ENCODE data around the gene FXYD4.
"Not testable (repeated sequence)": the region's sequence is repeated elsewhere in the genome, so short reads cannot be mapped to it uniquely, and the experiment has no call there.

The FXYD4 gene, protein sequence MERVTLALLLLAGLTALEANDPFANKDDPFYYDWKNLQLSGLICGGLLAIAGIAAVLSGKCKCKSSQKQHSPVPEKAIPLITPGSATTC

DNA sequence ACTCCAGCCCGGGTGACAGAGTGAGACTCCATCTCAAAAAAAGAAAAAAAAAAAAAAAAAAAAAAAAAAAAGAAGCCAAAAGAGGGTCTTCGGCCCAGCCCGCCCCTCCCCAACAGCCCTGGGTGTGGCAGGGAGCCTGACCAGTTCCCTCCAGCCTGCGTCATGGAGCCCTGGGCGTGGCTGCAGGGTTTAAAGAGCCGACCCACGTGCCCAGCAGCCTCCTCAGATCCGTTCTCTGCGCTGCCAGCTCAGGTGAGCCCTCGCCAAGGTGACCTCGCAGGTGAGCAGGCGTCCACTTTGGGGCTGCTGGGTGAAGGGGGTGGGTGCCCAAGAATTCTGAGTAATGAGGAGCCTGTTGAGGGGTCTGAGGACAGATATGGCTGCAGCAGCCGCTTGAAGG, at the start of gene FXYD4:
TSS of gene FXYD4 (plus strand) at position 219 of the 400 bp plus-strand sequence. CDS start 2,111 bp downstream, outside the sequence.
- no peak for DNase-seq

DNA sequence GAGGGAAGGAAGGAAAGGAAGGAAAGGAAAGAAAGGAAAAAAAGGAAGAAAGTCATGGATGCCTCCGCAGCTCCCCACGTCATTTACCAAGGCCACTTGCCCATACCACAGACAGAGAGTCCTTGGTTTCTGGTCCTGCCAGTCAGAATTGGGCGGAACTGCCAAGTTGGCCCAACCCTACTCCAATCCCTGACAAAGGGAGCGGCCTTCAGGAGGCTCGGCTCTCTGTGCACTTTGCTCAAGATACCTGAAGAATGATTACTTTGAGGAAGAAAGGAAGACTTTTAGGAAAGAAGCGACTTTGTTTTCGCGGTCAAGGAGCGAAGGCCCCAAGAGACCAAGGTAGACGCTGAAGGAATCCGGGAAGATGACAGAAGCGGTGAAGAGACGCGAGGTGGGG, 49.1 kb upstream of the FXYD4 start:
- DNase-seq = no peak

DNA sequence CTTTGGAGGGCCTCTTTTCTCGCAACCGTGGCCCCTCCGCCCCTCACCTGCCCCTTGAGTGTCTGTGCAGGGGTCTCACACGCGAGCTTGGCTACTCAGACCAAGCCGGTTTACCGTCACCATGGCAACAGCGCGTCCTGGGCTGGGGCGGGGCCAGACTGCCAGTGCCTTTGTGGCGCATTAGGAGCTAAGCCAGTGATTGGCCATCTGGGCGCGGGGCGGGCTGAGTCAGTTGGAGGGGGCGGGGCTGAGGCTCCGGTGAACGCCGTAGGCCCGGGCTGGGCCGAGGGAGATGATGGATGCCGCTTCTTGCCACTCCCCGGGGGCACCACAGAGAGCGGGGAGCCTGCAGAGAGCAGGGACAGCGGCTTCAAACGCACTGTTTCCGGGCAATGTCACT, 48.7 kb upstream of the FXYD4 start:
- peak; percentile 63 for DNase-seq

DNA sequence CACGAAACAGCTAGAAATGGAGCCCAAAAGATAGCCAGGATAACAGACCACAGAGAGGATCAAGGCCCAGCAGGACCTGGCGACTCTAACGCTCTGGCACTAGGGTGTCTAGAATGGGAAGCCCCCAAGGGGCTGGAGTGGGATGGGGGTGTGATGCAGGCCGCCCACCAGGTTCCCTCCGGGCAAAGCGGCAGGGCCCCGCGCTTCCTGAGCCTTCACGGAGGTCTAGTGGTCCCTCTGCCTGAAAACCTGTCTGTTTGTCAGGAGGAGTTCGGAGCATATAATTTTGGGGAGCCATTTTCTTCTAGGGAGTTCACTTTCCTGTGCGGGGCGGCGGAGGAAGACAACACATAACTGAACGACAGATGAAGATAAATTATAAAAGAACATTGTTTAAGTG, 48.2 kb upstream of the FXYD4 start:
- no peak for DNase-seq

DNA sequence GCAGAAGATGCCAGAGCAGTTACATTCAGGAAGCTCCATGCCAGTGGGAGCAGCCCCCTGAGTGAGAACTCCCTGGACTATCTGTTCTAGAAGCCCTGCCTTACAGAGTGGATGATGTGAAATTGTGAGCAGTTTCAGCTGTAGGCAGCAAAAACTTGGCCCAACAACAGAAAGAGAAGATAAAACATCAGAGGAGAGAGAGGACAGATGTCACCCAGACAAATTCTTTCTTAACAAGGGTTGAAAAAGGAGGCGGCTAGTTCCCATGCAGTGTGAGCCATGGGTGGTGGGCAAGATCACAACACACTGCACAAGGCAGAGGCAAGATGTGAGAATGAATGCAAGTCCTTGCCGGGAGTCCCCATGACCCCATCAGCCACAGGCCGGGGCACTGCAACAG, 46.6 kb upstream of the FXYD4 start:
- no peak for DNase-seq

DNA sequence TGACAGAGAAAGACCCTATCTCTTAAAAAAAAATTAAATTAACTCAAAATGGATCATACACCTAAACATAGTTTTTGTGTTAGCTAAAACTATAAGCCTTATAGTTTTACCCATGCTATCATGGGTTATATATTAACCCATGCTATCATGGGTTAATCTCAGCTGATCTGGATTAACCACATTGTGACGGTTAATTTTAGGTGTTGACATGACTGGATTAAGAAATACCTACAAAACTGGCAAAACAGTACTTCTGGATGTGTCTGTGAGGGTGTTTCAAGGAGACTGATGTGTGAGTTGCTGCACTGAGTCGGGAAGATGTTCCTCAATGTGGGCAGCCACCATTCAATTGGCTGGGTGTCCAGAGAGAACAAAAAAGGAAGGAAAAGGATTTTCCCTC, 44.3 kb upstream of the FXYD4 start:
- DNase-seq = no peak

DNA sequence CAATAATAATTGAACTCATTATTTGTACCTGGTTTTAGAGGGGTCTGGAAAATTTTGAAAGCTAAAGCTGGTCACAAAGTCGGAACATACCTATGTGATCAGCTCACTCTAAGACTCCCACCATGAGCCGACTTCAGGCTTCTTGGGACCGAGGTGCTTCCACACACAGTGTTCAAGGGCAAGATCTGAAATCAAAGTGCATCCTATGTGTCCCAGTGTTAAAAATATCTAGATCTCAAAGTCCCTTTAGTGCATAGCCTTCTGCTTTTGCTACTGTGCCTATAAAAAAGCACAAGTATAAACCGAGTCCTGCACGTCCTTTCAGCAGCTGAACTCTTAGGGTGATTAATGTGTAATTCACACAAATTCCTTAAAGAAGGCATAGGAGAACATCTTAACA, 43.5 kb upstream of the FXYD4 start:
- no peak for DNase-seq

DNA sequence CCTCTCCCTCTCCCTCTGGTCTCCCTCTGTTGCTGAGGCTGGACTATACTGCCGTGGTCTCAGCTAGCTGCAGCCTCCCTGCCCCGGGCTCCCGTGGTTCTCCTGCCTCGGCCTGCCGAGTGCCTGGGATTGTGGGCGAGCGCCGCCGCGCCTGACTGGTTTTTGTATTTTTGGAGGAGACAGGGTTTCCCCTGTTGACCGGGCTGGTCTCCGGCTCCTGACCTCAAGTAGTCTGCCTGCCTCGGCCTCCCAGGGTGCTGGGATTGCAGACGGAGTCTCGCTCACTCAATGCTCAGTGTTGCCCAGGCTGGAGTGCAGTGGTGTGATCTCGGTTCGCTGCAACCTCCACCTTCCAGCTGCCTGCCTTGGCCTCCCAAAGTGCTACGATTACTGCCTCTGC, 42.6 kb upstream of the FXYD4 start:
- not testable (repeated sequence) for DNase-seq

DNA sequence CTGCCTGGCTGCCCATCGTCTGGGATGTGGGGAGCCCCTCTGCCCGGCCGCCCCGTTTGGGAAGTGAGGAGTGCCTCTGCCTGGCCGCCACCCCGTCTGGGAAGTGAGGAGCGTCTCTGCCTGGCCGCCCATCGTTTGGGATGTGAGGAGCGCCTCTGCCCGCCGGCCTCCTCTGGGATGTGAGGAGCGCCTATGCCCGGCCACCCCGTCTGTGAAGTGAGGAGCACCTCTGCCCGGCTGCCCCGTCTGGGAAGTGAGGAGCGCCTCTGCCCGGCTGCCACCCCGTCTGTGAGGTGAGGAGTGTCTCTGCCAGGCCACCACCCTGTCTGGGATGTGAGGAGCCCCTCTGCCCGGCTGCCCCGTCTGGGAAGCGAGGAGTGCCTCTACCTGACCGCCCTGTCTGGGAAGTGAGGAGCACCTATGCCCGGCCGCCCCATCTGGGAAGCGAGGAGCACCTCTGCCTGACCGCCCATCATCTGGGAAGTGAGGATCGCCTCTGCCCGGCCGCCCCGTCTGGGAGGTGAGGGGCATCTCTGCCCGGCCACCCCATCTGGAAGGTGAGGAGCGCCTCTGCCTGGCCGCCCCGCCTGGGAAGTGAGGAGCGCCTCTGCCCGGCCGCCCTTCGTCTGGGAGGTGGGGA, 42.1 kb upstream of the FXYD4 start:
- DNase-seq = not testable (repeated sequence)

DNA sequence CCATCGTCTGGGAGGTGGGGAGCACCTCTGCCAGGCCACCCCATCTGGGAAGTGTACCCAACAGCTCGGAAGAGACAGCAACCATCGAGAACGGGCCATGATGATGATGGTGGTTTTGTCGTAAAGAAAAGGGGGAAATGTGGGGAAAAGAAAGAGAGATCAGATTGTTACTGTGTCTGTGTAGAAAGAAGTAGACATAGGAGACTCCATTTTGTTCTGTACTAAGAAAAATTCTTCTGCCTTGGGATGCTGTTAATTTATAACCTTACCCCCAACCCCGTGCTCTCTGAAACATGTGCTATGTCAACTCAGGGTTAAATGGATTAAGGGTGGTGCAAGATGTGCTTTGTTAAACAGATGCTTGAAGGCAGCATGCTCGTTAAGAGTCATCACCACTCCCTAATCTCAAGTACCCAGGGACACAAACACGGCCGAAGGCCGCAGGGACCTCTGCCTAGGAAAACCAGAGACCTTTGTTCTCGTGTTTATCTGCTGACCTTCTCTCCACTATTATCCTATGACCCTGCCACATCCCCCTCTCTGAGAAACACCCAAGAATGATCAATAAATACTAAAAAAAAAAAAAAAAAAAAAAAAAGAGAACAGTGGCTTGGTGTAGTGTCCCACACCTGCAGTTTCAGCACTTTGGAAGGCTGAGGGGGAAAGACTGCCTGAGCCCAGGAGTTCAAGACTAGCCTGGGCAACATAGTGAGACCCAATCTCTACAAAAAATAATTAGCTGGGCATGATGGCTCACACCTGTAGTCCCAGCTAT, 41.2 kb upstream of the FXYD4 start:
- not testable (repeated sequence) for DNase-seq

DNA sequence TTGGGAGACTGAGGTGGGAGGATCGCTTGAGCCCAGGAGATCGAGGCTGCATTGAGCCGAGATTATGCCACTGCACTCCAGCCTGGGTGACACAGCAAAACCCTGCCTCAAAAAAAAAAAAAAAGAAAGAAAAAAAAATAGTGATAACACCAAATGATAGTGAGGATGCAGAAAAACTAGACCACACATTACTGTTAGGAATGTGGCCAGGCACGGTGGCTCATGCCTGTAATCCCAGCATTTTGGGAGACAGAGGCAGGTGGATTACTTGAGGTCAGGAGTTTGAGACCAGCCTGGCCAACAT, 40.7 kb upstream of the FXYD4 start:
- DNase-seq = not testable (repeated sequence)

DNA sequence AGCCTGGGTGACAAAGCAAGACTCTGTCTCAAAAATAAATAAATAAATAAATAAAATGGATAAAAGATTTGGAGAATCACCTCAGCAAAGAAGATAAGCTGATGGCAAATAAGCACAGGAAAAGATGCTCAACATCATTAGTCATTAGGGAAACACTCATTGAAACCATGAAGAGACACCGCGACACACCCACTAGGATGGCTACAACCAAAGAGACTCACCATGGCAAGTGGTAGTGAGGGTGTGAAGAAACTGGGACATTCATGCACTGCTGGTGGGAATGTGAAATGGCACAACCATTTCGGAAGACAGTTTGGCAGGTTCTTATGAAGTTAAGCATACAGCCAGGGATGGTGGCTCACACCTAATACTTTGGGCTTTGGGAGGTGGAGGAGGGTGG, 37.8 kb upstream of the FXYD4 start:
- DNase-seq = no peak

DNA sequence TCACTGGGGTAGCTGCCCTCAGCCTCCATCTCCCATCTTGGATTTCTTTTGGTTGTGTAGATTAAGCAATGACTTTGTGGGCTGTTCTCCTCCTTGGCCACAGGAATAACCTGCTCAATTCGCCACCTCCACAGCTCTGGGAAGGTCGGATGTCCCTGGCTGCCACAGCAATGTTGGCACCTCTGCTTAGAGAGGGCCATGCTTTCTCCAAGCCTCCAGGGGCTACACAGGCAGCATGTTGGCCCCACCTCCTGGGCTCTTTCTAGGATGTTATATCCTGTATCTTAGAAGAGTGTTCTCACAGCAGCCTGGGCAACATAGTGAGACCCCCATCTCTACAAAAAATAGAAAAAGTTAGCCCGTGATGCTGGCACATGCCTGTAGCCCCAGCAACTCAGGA, 35.4 kb upstream of the FXYD4 start:
- no peak for DNase-seq

DNA sequence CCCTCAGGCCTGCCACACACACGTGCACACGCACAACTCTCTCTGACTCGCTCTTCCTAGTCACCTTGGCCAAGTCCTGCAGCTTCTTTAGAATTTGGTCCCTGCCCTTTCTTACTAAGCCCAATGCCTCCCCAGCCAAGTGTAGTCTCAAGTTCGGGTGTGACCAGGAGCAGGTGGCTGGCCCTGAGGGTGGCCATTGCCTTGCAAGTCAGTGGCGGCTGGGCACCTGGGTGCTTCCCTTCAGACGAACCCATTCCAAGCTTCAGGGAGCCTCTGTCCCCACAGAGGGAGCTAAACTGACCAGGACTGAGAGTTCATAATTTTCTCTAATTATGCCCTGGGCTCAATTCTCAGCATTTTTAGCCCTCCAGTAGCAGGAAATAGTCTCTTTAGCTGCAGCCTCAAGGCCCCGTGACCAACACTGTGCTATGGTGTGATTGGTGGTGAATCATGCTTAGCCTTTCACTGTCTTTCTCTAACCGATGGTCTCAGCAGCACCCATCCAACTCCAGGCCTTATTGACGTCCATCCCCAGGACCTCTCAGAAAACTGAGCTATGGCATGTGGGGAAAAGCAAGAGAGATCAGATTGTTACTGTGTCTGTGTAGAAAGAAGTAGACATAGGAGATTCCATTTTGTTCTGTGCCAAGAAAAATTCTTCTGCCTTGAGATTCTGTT, 34.7 kb upstream of the FXYD4 start:
- DNase-seq = no peak

DNA sequence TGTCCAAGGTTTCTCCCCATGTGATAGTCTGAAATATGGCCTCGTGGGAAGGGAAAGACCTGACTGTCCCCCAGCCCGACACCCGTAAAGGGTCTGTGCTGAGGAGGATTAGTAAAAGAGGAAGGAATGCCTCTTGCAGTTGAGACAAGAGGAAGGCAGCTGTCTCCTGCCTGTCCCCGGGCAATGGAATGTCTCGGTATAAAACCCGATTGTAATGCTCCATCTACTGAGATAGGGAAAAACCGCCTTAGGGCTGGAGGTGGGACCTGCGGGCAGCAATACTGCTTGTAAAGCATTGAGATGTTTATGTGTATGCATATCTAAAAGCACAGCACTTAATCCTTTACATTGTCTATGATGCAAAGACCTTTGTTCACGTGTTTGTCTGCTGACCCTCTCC, 33.9 kb upstream of the FXYD4 start:
- DNase-seq = not testable (repeated sequence)

DNA sequence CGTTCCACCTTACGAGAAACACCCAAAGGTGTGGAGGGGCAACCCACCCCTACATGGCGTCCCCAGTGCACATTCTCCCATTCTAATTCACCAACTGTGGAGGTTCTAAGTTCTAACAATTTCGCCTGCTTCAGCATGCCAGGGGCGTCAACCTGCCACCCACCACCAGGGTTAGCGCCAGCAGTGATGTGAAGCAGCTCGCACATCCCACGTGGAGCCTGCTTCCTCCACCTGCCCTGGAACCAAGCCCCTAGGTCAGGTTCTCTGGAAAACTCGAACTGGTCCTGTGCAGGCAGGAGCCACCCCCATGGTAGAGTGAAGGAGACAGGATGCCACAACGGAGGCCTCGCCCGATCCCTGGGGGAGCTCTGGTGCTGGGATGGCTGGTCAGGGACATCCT, 33.3 kb upstream of the FXYD4 start:
- no peak for DNase-seq

DNA sequence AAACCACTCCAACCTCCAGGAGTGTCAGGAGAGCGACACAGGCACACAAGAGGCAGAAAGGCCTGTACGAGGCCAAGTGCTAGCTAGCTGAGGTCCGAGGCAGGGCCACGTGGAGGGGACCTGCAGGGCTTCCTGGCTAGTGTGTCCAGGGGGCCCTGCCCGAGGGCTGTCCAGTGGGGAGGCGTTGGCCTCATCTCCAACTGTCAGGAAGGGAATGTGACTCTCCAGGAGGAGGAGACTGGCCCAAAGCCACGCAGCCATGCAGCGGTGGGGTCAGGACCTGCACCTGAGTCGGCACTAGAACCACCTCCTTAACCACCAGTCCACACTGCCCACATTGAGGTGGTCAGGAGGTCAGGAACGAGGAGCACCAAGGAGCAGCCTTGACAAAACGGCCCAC, 32.3 kb upstream of the FXYD4 start:
- DNase-seq = no peak

DNA sequence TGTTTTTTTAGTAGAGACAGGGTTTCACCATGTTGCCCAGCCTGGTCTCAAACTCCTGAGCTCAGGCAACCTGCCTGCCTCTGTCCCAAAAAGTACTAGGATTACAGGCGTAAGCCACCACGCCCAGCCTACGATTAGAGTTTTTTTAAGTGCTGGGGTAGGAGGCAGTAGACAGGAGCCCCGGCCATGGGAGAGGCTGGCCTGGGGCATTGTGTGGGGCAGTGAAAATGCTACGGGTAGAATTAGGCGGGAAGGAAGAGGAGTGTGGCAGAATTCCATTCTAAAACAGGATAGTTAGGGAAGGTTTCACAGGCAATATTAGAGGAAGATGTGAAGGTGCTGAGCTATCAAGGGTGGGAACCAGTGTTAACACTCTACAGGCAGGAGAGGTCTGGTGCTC, 31.3 kb upstream of the FXYD4 start:
- no peak for DNase-seq

DNA sequence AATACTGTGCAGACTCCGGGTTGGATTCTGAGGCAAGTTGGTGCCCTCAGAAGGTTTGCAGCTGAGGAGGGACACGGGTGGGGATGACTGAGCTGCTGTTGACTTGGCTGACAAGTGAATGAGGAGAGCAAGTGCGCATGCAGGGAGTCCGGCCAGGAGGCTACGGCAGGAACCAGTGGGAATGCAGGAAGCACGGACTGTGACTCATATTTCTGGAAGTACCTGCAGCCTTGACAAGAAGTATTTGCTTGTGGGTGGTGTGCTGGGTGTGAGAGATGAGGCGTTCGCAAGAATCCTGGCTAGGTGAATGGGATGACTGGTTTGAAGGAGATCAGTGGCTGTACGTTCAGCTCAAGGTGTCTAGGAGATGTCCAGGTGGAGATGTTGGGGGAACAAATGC, 30.8 kb upstream of the FXYD4 start:
- DNase-seq = no peak

DNA sequence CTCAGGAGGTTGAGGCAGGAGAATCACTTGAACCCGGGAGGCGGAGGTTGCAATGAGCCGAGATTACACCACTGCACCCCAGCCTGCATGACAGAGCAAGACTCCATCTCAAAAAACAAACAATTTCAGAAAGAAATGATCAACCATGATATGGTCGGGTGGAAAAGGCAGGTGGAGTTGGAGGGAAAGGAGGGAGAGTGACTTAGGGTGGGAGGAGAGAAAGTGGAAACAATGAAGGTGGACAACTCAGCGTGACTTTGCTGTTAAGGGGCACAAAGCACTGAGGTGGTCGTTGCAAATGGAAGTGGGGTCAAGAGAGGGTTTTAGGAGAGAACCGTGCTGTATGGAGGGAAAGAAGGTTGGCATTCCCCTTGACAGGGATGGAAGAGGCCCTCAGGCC, 30.0 kb upstream of the FXYD4 start:
- DNase-seq = no peak

DNA sequence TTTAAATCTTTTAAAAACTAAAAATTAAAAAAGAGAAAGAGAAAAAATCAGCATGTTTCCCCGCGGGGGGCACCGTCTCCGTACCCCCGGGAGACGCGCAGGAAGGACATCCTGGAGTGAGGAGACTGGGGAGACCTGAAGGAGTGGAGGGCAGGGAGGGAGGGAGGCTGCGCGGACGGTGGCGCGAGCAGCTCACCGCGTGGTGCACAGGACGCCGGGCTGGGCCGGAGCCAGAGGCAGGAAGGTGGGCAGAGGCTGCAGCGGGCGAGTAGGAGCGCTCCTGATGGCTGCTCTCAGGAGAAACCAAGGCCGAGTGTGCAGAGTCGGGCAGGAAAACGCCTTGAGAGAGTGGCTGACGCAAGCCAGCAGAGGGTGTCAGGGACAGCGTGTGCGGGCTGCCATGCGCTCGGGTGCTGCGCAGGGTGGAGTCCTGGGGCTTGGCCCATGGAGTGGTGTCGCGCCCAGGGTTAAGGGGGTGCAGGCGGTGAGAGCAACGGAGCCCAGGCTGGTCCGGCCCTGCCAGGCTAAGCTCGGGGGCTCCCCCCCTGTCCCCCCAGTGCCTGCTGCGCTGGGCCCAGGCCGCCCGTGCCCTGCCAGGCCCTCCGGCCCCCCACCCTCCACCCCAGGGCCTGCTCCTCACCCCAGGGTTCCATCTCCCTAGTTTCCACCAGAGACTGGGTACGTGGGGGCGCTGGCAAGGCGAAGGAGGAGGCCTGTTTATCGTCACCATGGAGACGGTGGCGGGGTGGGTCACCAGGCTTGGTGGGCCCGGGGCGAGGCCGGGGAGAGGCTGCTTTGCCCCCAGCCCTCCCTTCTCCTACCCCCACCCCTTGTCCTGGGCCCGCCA, 28.9 kb upstream of the FXYD4 start:
- no peak for DNase-seq

DNA sequence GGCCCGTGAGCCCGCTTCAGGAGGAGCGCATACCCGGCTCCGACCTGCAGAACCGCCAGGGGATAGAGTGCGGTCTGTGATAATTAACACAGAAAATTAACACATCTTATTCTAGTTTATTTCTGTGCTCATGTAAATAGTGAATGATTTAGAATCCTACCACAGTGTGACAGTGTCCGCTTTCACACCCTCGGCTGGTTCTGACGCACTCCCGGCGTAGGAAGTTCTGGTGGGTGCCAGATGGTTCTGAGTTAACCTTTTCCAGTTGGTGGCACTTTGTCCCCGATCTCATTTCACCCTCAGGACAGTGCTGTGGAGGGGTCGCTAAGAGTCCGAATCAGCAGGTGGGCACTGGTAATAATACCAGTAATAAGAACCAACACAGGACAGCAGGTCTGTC, 28.3 kb upstream of the FXYD4 start:
- DNase-seq = no peak

DNA sequence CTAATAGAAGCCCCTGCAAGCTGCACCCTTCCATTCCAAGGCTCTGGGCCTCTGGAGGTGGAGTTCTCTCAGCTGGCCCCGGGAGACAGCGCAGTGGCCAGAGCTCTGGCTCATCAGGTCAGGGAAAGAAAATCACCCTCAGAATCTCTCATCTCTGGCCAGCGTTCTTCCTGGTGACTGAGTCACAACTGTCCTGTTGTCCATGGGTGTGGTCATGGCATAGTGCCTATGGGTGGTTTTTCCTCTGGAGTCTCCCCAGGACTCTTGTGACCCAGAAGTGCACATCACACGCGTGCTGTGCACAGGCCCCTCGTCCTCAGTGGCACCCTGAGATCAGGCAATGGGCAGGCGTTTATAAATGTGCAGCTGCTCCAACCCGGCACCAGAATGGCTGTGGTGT, 27.4 kb upstream of the FXYD4 start:
- no peak for DNase-seq
